ENCODE data around the gene PLCH1. TPM values are rescaled to one million over a fixed set of nuclear protein-coding genes. Genes with fewer than 3 reads are reported as not detected.

PLCH1 gene
- total RNA-seq, 1 donor = 11.7 TPM

- TF ChIP-seq, protein P1, sequence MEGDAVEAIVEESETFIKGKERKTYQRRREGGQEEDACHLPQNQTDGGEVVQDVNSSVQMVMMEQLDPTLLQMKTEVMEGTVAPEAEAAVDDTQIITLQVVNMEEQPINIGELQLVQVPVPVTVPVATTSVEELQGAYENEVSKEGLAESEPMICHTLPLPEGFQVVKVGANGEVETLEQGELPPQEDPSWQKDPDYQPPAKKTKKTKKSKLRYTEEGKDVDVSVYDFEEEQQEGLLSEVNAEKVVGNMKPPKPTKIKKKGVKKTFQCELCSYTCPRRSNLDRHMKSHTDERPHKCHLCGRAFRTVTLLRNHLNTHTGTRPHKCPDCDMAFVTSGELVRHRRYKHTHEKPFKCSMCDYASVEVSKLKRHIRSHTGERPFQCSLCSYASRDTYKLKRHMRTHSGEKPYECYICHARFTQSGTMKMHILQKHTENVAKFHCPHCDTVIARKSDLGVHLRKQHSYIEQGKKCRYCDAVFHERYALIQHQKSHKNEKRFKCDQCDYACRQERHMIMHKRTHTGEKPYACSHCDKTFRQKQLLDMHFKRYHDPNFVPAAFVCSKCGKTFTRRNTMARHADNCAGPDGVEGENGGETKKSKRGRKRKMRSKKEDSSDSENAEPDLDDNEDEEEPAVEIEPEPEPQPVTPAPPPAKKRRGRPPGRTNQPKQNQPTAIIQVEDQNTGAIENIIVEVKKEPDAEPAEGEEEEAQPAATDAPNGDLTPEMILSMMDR (IDR thresholded peaks at IDR 0.05; ENCODE audit: insufficient read depth, low read depth, low read length) = no peak
- DNase-seq (ENCODE audit: low read depth) = no peak
- H3K4me3 ChIP-seq (ENCODE audit: low read depth, low read length) = no peak overlapping the region
These were observed 379.6 kb downstream of the PLCH1 start for GRCh38 chr3:155365178-155365783.

DNA sequence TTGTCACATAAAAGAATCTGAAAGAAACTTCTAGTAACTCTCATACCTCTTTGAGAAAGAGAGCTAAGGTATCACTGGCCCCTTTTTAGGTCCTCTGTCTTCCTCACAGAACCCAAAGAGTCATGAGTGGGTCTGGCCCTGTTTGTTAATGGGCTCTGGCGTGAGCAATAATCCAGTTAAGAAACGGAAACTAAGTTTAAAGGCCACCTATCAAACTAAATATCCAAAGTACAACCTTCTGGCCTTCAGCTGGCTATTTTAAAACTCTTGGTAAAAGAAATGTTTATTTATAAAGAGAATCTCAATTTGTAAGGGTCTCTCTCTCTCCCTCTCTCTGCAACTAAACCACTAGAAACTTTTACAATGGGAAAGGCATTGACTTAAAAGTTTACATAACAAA is 380.4 kb downstream of the PLCH1 start:
- H3K4me3 ChIP-seq (ENCODE audit: low read depth, low read length) = no peak overlapping the region
- TF ChIP-seq, protein P1 (IDR thresholded peaks at IDR 0.05; ENCODE audit: insufficient read depth, low read depth, low read length) = no peak
- DNase-seq (ENCODE audit: low read depth) = no peak

DNA sequence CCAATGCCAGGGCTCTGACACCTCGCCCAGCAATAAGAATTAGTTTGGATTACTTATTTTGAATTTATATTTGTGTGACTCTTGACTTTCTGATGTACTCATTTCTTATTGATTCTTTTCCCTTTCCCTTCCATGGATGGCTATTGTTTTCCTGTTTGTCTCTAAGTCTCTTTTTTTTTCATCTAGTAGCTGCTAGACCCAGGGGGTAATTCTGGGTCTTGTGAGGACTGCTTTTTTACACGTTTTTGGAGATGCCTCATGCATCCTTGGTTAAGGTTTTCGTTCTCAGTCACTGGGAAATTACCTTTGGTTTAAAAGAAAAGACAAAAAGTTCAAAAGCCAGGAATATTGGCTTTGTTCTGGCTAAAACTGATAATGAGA is 381.2 kb downstream of the PLCH1 start:
- no peak overlapping the region for H3K4me3 ChIP-seq (ENCODE audit: low read depth, low read length)
- no peak for DNase-seq (ENCODE audit: low read depth)
- TF ChIP-seq, protein P1 (IDR thresholded peaks at IDR 0.05; ENCODE audit: insufficient read depth, low read depth, low read length) = no peak

DNA sequence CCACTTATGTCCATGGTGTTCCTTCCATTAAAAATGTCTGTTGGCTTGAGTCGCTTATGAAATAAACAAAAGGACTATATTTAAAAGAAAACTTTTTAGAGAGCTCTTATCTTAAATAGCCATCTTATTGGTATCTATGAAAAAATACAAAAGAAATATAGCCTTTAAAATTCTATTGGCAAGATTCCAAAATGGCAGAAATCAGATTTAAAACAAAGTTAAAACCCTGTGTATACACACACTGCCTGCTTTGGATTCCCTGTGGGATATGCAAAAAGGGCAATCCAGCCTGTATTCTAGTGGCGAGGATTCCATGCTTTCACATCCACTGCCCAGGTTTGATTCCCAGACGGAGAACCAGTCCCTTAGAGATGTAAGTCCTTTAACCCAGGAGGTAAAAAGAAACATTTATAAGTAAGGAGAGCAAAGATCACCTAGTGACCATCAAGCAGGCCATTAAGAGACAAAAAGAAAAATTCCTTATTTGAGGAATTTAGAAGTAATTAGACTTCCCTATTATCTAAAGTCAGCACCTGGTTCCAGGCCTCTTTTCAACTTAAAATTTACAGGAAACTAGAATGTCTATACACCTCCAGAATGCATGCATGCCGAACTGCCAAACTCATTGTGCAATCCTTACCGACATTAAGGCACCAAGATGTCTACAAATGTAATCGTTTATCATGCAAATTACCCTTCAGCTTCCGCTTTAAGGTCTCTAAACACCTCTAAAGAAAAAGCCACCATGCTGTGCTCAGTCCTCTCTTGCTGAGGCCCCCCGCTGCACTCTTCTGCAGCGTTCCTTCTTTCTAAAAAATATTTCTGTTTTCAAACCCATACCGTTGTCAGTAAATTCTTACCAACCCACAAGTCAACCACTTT is 381.8 kb downstream of the PLCH1 start:
- no peak for DNase-seq (ENCODE audit: low read depth)
- no peak overlapping the region for H3K4me3 ChIP-seq (ENCODE audit: low read depth, low read length)
- TF ChIP-seq, protein P1 (IDR thresholded peaks at IDR 0.05; ENCODE audit: insufficient read depth, low read depth, low read length) = no peak

DNA sequence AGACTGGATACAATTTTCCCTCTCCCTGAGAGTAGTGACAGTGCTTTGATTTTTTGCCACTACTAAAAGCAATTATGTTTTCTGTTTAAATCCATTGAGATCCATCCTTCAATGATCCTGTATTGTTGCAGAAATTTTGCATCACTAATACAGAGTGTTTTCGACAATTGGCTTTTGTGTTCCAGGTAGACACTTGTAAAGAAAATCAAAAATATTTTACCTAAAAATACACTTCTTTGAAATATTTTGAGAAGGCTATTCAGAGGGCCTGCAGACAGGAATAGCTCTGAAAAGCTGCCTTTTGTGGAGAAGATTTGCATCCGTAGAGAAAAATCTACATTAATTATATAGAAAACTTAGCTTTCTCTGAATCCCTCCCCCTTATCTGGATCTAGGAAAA is 384.6 kb downstream of the PLCH1 start:
- no peak for DNase-seq (ENCODE audit: low read depth)
- TF ChIP-seq, protein P1 (IDR thresholded peaks at IDR 0.05; ENCODE audit: insufficient read depth, low read depth, low read length) = no peak
- no peak overlapping the region for H3K4me3 ChIP-seq (ENCODE audit: low read depth, low read length)

- H3K4me3 ChIP-seq (ENCODE audit: low read depth, low read length) = no peak overlapping the region
- TF ChIP-seq, protein P1 (IDR thresholded peaks at IDR 0.05; ENCODE audit: insufficient read depth, low read depth, low read length) = peak; percentile 34
- no peak for DNase-seq (ENCODE audit: low read depth)
These were observed 388.1 kb downstream of the PLCH1 start for GRCh38 chr3:155356594-155357370.
